Measurements from ENCODE around the gene PKIG. TPM values are rescaled to one million over a fixed set of nuclear protein-coding genes. Genes with fewer than 3 reads are reported as not detected.

Gene PKIG
- total RNA-seq, 2 donors from 2014 or later, result 237 to 268 TPM

DNA sequence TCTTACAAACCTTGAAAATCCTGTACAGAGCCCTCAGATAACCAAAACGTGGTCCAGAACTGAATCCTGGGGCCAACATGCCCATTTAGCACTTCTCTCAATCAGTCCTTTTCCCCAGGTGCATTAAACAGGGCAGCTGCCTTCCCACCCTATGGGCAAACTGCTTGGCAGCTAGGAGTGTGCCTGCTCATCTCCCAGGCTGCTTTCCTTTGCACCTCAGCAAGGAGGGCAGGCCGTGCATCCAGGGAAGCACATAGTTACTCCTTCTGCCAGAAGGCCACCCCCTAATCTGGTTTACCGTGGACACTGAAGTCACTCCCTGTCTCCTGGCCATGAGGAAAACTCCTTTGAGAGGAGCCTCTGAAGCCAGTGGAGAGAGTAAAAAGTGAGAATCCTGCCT, 10.0 kb downstream of the PKIG start:
- no peak overlapping the region for H3K4me3 ChIP-seq
- TF ChIP-seq, protein P1, sequence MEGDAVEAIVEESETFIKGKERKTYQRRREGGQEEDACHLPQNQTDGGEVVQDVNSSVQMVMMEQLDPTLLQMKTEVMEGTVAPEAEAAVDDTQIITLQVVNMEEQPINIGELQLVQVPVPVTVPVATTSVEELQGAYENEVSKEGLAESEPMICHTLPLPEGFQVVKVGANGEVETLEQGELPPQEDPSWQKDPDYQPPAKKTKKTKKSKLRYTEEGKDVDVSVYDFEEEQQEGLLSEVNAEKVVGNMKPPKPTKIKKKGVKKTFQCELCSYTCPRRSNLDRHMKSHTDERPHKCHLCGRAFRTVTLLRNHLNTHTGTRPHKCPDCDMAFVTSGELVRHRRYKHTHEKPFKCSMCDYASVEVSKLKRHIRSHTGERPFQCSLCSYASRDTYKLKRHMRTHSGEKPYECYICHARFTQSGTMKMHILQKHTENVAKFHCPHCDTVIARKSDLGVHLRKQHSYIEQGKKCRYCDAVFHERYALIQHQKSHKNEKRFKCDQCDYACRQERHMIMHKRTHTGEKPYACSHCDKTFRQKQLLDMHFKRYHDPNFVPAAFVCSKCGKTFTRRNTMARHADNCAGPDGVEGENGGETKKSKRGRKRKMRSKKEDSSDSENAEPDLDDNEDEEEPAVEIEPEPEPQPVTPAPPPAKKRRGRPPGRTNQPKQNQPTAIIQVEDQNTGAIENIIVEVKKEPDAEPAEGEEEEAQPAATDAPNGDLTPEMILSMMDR (IDR thresholded peaks at IDR 0.05), result no peak
- H3K9me3 ChIP-seq, result no peaks in the 10 kb centered on the region
- DNase-seq (ENCODE audit: low spot score), result peak; percentile 42
- peak overlapping the region; percentile 12 to 19 for H3K27ac ChIP-seq
- H3K4me1 ChIP-seq, result peaks cover 0 to 61% of the 10 kb centered on the region in 2 donors
- no peaks in the 10 kb centered on the region for H3K27me3 ChIP-seq
- peaks cover 41% of the 10 kb centered on the region for H3K36me3 ChIP-seq

DNA sequence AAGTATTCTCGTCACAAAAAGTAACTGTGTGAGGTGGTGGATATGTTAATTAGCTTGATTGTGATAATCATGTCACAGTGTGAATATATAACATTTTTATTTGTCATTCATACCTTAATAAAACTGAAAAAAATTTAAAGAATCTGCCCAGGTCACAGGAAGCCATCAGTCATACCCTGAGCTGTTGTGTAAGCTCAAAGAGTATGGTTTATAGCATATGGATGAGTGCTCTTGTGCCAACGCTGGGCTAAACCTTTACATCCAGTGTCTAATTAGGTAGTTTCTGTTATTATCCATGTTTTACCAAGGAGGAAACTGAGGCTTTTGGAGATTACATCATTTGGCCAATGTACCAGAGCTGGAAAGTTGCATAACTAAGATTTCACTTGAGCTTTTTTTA, 11.4 kb downstream of the PKIG start:
- no peaks in the 10 kb centered on the region for H3K27me3 ChIP-seq
- peak overlapping the region; percentile 49 to 95 for H3K27ac ChIP-seq
- DNase-seq (ENCODE audit: low spot score), result no peak
- no peaks in the 10 kb centered on the region for H3K9me3 ChIP-seq
- peaks cover 41% of the 10 kb centered on the region for H3K36me3 ChIP-seq
- TF ChIP-seq, protein P1 (IDR thresholded peaks at IDR 0.05), result no peak
- peaks cover 0 to 62% of the 10 kb centered on the region in 2 donors for H3K4me1 ChIP-seq
- no peak overlapping the region for H3K4me3 ChIP-seq

DNA sequence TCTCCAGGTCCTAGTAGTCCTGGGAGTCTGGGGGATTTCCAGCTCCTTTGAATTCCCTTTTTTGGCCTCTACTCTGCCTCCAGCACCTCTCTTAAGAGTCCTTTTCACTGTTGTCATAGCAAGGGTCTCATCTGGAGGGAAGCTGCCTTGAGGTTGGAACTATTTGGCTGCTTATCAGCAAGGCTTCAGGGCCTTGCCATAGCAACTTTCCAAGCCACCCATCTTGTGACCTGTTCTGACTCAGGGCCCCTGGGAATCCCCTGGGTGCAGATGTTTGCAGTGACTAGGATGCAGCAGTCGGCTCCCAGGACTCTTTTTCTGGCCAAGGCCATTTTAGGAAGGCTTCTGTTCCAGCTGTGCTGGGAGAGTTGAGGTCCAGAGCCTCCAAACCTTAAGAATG, 12.4 kb downstream of the PKIG start:
- H3K36me3 ChIP-seq, result peaks cover 40% of the 10 kb centered on the region
- TF ChIP-seq, protein P1 (IDR thresholded peaks at IDR 0.05), result no peak
- no peak for DNase-seq (ENCODE audit: low spot score)
- H3K27me3 ChIP-seq, result no peaks in the 10 kb centered on the region
- H3K4me1 ChIP-seq, result peaks cover under 1 to 72% of the 10 kb centered on the region in 2 donors
- H3K4me3 ChIP-seq, result no peak overlapping the region
- no peaks in the 10 kb centered on the region for H3K9me3 ChIP-seq
- H3K27ac ChIP-seq, result peak overlapping the region; percentile 49 to 95

DNA sequence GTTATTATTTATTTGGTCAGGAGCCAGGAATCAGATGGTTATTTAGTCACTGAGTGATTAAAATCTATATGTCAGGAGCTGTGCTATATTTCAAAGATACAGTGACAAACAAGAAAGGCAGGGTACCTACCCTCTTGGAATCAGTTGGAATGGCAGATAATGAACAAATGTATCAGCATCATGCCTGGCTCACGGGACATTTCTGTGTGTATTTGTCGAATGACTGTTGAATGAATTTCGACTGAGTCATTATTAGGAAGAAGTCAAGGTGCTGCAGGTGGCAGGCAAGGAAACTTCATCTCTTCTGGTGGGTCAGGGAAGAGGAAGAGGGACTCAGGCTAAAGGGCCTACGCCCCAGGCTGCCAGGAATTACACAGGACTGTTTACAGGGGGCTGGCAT, 13.6 kb downstream of the PKIG start:
- Histone ChIP-seq H3K4me3 (no peak overlapping the region), H3K27me3 (no peaks in the 10 kb centered on the region), H3K9me3 (no peaks in the 10 kb centered on the region), H3K27ac (peak overlapping the region; percentile 89 to 95), H3K36me3 (peaks cover 27% of the 10 kb centered on the region), H3K4me1 (peaks cover 4 to 84% of the 10 kb centered on the region in 2 donors)
- DNase-seq (ENCODE audit: low spot score), result no peak
- TF ChIP-seq, protein P1 (IDR thresholded peaks at IDR 0.05), result no peak

DNA sequence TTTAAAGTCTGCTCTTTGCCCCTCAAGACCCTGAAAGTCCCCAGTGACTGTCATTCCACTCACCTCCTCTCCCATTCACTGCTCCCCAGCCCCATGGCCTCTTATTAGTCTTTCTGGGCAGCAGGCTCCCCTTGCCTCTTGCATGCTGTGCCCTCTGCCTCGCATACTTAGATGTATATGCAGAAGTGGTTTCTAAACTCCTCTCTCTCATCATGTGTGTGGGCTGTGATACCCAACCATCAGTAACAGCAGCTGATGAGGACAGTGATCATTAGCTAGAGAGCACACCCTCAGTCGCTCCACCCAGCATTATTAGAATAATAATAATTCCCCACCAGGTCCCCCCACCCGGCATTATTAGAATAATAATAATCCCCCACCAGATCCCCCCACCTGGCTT, 14.5 kb downstream of the PKIG start:
- H3K4me1 ChIP-seq, result peaks cover 4 to 84% of the 10 kb centered on the region in 2 donors
- no peaks in the 10 kb centered on the region for H3K27me3 ChIP-seq
- peaks cover 18% of the 10 kb centered on the region for H3K36me3 ChIP-seq
- H3K4me3 ChIP-seq, result no peak overlapping the region
- peak overlapping the region; percentile 89 to 95 for H3K27ac ChIP-seq
- no peak for DNase-seq (ENCODE audit: low spot score)
- no peaks in the 10 kb centered on the region for H3K9me3 ChIP-seq
- TF ChIP-seq, protein P1 (IDR thresholded peaks at IDR 0.05), result no peak

DNA sequence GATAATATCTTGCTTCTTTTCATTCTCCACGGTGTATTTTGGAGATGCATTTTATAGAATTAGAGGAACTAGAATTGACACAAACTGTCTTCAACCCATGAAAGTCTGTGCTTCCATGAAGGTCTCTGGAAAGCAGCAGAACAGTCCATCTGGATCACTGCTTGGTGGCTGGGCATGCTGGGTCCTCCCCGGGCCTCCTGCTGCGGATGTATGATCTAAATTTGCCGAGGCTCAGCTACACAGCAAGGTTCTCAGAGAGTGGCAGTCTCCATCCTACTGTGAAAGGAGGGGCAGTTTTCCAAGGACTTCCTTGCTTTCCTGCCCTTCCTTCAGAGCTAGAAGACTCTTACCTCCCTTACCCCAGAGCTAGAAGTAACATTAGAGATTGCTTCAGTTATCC, 15.1 kb downstream of the PKIG start:
- Histone ChIP-seq H3K27ac (peak overlapping the region; percentile 89 to 95), H3K27me3 (no peaks in the 10 kb centered on the region), H3K4me3 (no peak overlapping the region), H3K4me1 (peaks cover 4 to 90% of the 10 kb centered on the region in 2 donors), H3K9me3 (no peaks in the 10 kb centered on the region), H3K36me3 (peaks cover 12% of the 10 kb centered on the region)
- no peak for DNase-seq (ENCODE audit: low spot score)
- TF ChIP-seq, protein P1 (IDR thresholded peaks at IDR 0.05), result no peak

All from right atrium auricular region (tissue), 2 donors.